ENCODE measurements around the gene TAS2R60. TPM values are rescaled to one million over a fixed set of nuclear protein-coding genes. Genes with fewer than 3 reads are reported as not detected.

The TAS2R60 gene
- total and polyA plus RNA-seq, 9 of the 15 experiments (the other 6 are each of a cell fraction or from before 2014, with no cell fraction given), result 0.08 TPM; not detected in 8

GRCh38 chr7:143480501-143480900, 37.2 kb downstream of the TAS2R60 start:
- no peaks in the 10 kb centered on the region for H4K20me1 ChIP-seq (replicated peaks; ENCODE audit: control insufficient read depth, insufficient read depth, low read length)
- TF ChIP-seq CHD7 (IDR thresholded peaks at IDR 0.05; ENCODE audit: low read depth, low read length), result no peak
- TF ChIP-seq ZSCAN29 (IDR thresholded peaks at IDR 0.05), result no peak
- TF ChIP-seq KLF6 (CRISPR knock-in tag; IDR thresholded peaks at IDR 0.05; ENCODE audit: borderline replicate concordance), result no peak
- TF ChIP-seq ZNF263 (CRISPR knock-in tag; IDR thresholded peaks at IDR 0.05; ENCODE audit: borderline replicate concordance), result no peak
- TF ChIP-seq SMARCE1 (IDR thresholded peaks at IDR 0.05), result no peak
- no peak for TF ChIP-seq SMARCA4 (IDR thresholded peaks at IDR 0.05)
- no peak for TF ChIP-seq ZNF740 (CRISPR knock-in tag; IDR thresholded peaks at IDR 0.05)
- TF ChIP-seq ZNF740 (tag; IDR thresholded peaks at IDR 0.05), result no peak
- no peak for TF ChIP-seq TAF1 (IDR thresholded peaks at IDR 0.05; ENCODE audit: control insufficient read depth, extremely low read depth, insufficient read depth, low read length, severe bottlenecking)
- no peak for TF ChIP-seq HNRNPH1 (optimal IDR thresholded peaks at IDR 0.05; ENCODE audit: low read depth, low read length)

More at GRCh38 chr7:143480501-143480900, 37.2 kb downstream of the TAS2R60 start:
- Histone ChIP-seq H3K9ac (ENCODE audit: insufficient read depth in 1 of 2, low read depth in 2 of 2, low read length in 2 of 2) (no peak overlapping the region), H3K27ac (ENCODE audit: extremely low read depth, low read depth, low read length) (no peak overlapping the region), H3K4me1 (replicated peaks in 1 of 2; ENCODE audit: control insufficient read depth in 2 of 2, insufficient read depth in 2 of 2, low read length in 2 of 2) (no peaks in the 10 kb centered on the region), H3K9me3 (replicated peaks; ENCODE audit: control insufficient read depth, insufficient read depth, low read depth, low read length) (no peaks in the 10 kb centered on the region), H3K27me3 (ENCODE audit: control insufficient read depth in 2 of 2, insufficient read depth in 2 of 2, low read length in 2 of 2) (peaks cover 3 to 12% of the 10 kb centered on the region in 2 experiments; a peak in 4 of 5 replicates), H3K9me1 (ENCODE audit: control insufficient read depth, insufficient read depth, low read length) (no peaks in the 10 kb centered on the region), H3K36me3 (ENCODE audit: control insufficient read depth, insufficient read depth, low read length) (no peaks in the 10 kb centered on the region), H3K79me2 (ENCODE audit: control insufficient read depth, insufficient read depth, low read length) (no peaks in the 10 kb centered on the region), H2AFZ (ENCODE audit: low read depth, low read length) (no peak overlapping the region), H3K4me2 (ENCODE audit: insufficient read depth, low read length) (no peak overlapping the region), H3K4me3 (no peak overlapping the region)
- no TSS peak for BruUV-seq (replicated peaks)
- ChIA-PET POLR2A (interaction anchor here (0.6 to 1.4 kb wide), 3 partner anchors 9 to 72 kb away, joined by 3 to 5 read pairs (median 3); no protein-coding TSS in a partner anchor), CTCF (ENCODE audit: low intra/inter-chr PET ratio) (no interaction called here)
- intact Hi-C loops (cut with micrococcal nuclease) (no loop called here), in situ Hi-C loops (cut with MboI) (no loop called here)
- no peak for DNase-seq (ENCODE audit: extremely low read depth in 1 of 4, low spot score in 3 of 4)
- no peak for ATAC-seq
- no peak for FAIRE-seq
